GM19240 (cell line): Measurements from ENCODE around the gene KNOP1.

Experiments used
- DNase-seq: peaks from one replicate; pipeline ENCODE4 v3.0.0; 2011; ENCODE audit warnings: low spot score; ENCODE audit not compliant: insufficient read length

Gene KNOP1

GRCh38 chr16:19717741-19718623 lies at the start of gene KNOP1, which contains the start of gene IQCK:
KNOP1 (minus strand) TSS chr16:19718227; CDS start chr16:19715035, 3,192 bp downstream.
IQCK (plus strand) TSS chr16:19718271; CDS start chr16:19718307, 36 bp downstream.
- DNase-seq = peak; percentile 96

GRCh38 chr16:19767497-19767896 lies 49.5 kb upstream of the KNOP1 start:
- no peak for DNase-seq

- no peak for DNase-seq
These were observed 49.0 kb upstream of the KNOP1 start for GRCh38 chr16:19766988-19767387.

GRCh38 chr16:19766554-19766884 lies 48.5 kb upstream of the KNOP1 start:
- DNase-seq = no peak

GRCh38 chr16:19765860-19766553 lies 48.0 kb upstream of the KNOP1 start:
- DNase-seq = no peak

- no peak for DNase-seq
These were observed 42.5 kb upstream of the KNOP1 start for GRCh38 chr16:19760356-19761060.

GRCh38 chr16:19757762-19758595 lies 40.0 kb upstream of the KNOP1 start:
- DNase-seq = no peak

- DNase-seq = no peak
These were observed 39.0 kb upstream of the KNOP1 start for GRCh38 chr16:19757026-19757425.

GRCh38 chr16:19755268-19755667 lies 37.2 kb upstream of the KNOP1 start:
- DNase-seq = no peak

GRCh38 chr16:19754644-19755036 lies 36.6 kb upstream of the KNOP1 start:
- DNase-seq = no peak

GRCh38 chr16:19753815-19754643 lies 36.0 kb upstream of the KNOP1 start:
- DNase-seq = no peak

- DNase-seq = no peak
These were observed 33.7 kb upstream of the KNOP1 start for GRCh38 chr16:19751478-19752385.

- DNase-seq = no peak
These were observed 31.6 kb upstream of the KNOP1 start for GRCh38 chr16:19749571-19750080.

- DNase-seq = no peak
These were observed 30.6 kb upstream of the KNOP1 start for GRCh38 chr16:19748389-19749168.

GRCh38 chr16:19746561-19746960 lies 28.5 kb upstream of the KNOP1 start:
- no peak for DNase-seq

- no peak for DNase-seq
These were observed 27.4 kb upstream of the KNOP1 start for GRCh38 chr16:19745286-19746010.

GRCh38 chr16:19744670-19745069 lies 26.6 kb upstream of the KNOP1 start:
- DNase-seq = no peak

GRCh38 chr16:19743816-19744159 lies 25.8 kb upstream of the KNOP1 start:
- DNase-seq = no peak
